Measurements from ENCODE around the gene MTG1. TPM values are rescaled to one million over a fixed set of nuclear protein-coding genes. Genes with fewer than 3 reads are reported as not detected.
"Not testable (repeated sequence)": the region's sequence is repeated elsewhere in the genome, so short reads cannot be mapped to it uniquely, and the experiment has no call there.

Gene MTG1
- total RNA-seq, 1 donor from 2014 or later: 33.3 TPM

- DNase-seq (ENCODE audit: low spot score): no peak
Observed at GRCh38 chr10:133358162-133358924, 35.6 kb upstream of the MTG1 start.

GRCh38 chr10:133358925-133359310 is 35.0 kb upstream of the MTG1 start:
- no peak for DNase-seq (ENCODE audit: low spot score)

DNA sequence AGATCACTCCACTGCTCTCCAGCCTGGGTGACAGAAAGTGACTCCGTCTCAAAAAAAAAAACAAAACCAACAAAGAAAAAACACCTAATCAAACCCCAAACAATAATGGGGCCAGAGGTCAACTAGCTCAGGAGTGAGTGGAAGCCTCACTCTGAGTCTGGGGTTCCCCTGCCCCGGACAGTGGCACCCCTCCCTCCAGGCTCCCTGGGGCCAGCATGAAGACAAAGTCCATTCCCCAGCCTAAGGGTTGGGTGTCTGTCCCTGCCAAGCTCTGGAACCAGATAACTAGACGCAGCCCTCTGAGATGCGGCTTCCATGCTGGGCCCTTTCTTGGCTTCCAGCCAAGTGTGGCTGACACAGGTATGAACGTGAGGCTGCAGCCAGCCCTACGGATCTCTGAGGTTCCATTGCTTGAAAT is 34.4 kb upstream of the MTG1 start:
- no peak for DNase-seq (ENCODE audit: low spot score)

DNA sequence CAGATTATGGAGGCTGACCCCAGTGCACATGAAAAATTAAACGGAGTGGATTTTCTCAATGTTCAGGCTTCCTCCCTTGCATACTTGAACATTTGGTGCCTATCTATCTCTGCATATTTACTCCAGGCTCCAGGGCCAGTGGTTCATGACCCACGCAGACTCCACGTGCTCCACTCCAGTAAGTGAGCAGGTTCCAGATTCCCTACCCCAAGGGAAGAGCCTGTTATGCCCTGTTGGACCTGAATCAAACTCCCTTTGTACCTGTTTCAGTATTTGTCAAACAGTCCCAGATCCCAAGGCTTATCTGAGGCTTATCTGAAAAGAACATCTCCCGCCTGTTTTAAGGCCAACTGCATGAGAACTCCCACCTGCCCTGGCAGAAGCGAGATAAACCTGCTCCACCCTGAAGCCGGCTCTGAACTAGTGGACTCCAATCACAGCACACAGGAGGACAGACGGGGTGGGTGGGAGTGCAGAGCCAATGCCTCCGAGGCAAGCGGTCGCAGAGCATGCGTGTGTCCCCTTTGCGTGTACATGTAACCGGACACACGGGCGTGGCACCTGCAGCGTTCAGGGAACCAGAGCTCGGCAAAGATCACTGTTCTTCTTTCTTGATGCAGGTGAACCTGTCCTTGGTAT is 33.9 kb upstream of the MTG1 start:
- DNase-seq (ENCODE audit: low spot score): no peak

- DNase-seq (ENCODE audit: low spot score): no peak
Observed at GRCh38 chr10:133361227-133361626, 32.7 kb upstream of the MTG1 start.

- no peak for DNase-seq (ENCODE audit: low spot score)
Observed at GRCh38 chr10:133361773-133362441, 32.0 kb upstream of the MTG1 start.

- DNase-seq (ENCODE audit: low spot score): no peak
Observed at GRCh38 chr10:133362846-133363245, 31.1 kb upstream of the MTG1 start.

GRCh38 chr10:133364645-133365431 is 29.1 kb upstream of the MTG1 start:
- no peak for DNase-seq (ENCODE audit: low spot score)

DNA sequence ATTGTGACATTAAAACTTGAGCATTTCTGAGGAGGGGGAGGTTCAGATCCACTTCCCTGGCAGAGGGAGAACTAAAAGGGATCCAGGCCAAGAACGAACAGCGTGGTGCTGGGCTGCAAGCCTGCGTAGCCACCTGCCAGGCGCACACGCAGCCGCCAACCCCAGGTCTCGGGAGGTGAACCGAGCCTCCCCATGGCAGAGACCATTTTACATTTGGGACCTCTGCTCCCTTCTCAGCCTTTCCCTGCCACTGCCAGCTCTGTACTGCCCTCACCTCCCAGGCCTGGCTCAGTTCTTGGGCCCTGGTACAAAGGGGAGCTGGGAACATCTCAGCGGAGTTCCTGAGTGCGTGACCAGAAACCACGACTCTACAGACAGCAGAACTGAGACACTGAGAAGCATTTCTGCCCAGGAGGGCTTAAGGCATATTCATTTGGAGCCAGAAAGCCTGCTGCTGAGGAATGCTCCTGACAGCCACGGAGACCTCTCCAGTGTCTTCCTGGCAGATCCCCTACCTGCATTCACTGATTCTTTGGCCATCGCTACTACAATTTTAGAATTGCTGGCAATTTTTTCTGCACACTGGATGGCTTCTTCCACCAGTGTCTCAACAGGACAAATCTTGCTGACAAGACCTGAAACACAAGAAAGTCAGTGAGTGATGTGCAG is 28.4 kb upstream of the MTG1 start:
- DNase-seq (ENCODE audit: low spot score): no peak

- DNase-seq (ENCODE audit: low spot score): no peak
Observed at GRCh38 chr10:133366130-133366478, 27.9 kb upstream of the MTG1 start.

DNA sequence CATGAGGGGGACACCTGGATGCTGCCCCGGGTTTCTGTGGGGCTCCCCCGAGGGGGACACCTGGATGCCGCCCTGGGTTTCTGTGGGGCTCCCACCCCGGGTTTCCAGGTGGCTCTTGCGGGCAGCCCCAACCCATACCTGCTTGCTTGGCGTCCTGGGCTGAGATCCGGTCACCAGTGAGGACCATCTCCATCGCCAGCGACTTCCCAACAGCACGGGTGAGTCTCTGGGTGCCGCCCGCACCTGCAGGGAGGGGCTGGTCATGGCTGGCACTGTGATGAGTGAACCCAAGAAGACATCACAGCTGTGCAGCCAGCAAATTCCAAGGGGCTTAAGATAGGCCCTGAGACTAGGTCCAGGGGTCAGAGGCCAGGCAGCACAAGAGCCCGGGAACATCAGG is 27.2 kb upstream of the MTG1 start:
- DNase-seq (ENCODE audit: low spot score): no peak

DNA sequence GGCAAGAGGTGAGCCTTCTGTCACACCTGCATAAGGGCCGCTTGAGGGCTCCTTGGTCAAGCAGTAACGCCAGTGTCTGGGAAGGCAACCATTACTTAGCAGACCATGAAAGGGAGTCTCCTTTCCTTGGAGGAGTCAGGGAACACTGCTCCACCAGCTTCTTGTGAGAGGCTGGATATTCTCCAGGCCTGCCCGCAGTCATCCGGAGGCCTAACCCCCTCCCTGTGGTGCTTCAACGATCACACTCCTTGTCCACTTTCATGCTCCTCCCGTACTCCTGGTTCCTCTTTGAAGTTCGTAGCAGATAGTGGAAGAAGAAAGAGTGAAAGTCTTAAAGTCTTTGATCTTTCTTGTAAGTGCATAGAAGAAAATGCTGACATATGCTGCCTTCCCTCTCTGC is 26.5 kb upstream of the MTG1 start:
- not testable (repeated sequence) for DNase-seq (ENCODE audit: low spot score)

GRCh38 chr10:133368153-133368552 is 25.8 kb upstream of the MTG1 start:
- DNase-seq (ENCODE audit: low spot score): no peak

DNA sequence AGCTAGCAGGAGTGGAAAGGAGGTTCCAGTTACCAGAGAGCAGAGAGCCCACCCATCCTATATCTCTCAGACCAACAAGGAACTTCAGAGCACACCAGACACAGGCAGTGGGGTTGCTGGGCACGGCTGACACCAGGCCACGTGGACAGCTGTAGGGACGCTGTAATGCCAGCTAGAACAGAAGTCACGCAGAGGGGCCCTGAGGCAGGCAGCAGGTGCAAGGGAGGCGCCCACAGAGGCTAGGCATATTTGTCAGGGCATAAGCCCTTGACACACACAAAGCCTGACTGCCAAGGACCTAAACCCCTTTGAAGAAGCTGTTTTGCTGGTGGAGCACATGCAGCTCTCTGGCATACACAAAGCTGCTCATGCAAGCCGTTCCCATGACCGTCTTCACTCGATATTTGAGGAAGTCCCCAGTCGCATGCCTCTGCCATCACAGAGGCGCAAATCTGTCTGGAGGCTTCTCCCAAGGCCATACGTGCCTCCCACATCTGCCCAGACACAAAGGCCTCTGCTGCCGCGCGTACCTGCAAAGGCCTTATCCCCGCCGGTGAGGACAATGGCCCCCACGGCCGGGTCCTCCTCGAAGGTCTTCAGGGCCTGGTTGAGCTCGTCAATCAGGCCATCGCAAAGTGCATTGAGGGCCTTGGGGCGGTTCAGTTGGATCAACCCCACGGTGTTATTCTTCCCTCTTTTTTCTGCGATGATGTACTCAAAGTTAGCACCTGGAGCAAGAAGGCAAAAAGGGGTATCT is 23.7 kb upstream of the MTG1 start:
- DNase-seq (ENCODE audit: low spot score): no peak

DNA sequence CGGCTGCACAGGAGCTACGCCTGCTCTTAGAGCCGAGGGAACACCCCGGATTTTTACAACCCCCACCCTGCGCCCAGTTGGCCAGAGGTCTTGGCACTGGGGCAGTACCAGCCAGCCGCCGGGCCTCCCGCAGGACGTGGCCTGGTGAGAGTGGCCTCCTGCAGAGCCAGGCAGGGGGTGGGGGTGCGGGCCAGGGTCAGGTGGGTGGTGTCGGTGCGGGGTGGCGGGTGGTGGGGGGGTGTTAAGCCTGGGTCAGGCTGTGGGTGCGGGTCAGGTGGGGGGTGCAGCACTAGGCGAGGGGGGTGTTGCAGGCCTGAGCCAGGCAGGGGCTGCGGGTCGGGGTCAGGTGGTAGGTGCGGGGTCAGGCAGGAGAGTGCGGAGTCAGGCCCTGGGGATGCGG is 21.4 kb upstream of the MTG1 start:
- no peak for DNase-seq (ENCODE audit: low spot score)

DNA sequence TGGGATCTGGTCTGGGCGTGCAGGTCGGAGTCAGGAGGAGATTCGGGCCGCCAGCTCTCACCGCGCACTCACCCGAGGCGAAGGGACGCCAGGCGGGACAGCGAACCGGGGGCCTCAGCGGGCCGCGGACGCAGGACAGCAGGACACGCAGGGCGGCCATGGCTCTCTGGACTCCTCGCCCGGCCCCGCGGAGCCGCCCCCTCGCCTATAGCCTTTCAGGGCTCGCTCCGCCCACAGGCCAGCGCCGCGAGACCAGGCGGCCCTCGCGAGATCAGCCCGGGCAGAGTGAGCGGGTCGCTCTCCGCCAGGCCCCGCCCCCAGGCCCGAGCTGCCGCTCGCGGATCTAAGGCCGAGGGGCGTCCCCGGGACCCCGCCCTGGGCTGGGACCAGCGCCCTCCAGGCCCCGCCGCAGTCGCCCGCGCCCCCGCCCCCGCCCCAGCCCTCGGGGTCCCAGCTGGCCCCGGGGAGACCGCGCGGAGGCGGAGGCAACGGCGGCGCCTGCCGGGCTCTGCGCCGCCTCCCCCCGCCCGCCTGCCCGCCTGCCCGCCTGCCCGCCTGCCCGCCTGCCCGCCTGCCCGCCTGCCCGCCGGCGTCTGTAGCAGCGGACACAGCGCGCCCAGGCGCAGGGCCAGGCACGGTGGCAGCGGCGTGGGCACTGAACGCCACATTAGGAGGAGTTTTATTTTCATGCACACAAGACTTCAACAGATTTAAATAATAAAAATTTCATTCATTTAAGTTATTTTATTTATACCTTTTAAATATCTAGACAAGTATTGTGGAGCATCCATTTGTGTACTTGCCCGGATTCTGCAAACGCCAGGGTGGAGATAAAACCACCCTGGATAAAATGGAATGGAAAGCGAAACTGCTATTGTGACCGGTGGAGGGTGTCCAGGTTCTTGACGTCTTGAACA is 20.5 kb upstream of the MTG1 start, which contains the start of gene ECHS1:
ECHS1 (minus strand) TSS at position 181 of the 917 bp plus-strand sequence; CDS start at position 160, 21 bp downstream.
- DNase-seq (ENCODE audit: low spot score): peak; percentile 99

GRCh38 chr10:133375357-133376115 is 18.4 kb upstream of the MTG1 start:
- no peak for DNase-seq (ENCODE audit: low spot score)

GRCh38 chr10:133376183-133376582 is 17.8 kb upstream of the MTG1 start:
- DNase-seq (ENCODE audit: low spot score): not testable (repeated sequence)

Measured in mesenteric fat pad (tissue), 1 donor.